Smooth muscle cell of the brain vasculature (primary cell): ENCODE results near the gene RMI2.
"Not testable (repeated sequence)": the region's sequence is repeated elsewhere in the genome, so short reads cannot be mapped to it uniquely, and the experiment has no call there.

ENCODE experiments used
- DNase-seq: peaks from one replicate; pipeline ENCODE4 v3.0.0-alpha.2; 2012; ENCODE audit warnings: low read depth, low spot score

Gene RMI2

GRCh38 chr16:11354733-11355574 is 9.7 kb downstream of the RMI2 start:
- DNase-seq, result no peak

- no peak for DNase-seq
Observed at GRCh38 chr16:11355862-11356261, 10.6 kb downstream of the RMI2 start.

- no peak for DNase-seq
Observed at GRCh38 chr16:11356573-11357331, 11.5 kb downstream of the RMI2 start.

GRCh38 chr16:11358531-11358930 is 13.3 kb downstream of the RMI2 start:
- DNase-seq, result no peak

GRCh38 chr16:11359370-11359769 is 14.1 kb downstream of the RMI2 start:
- no peak for DNase-seq

GRCh38 chr16:11360641-11361373 is 15.5 kb downstream of the RMI2 start:
- DNase-seq, result no peak

GRCh38 chr16:11361701-11362451 is 16.6 kb downstream of the RMI2 start:
- no peak for DNase-seq

- DNase-seq, result no peak
Observed at GRCh38 chr16:11363927-11364258, 18.6 kb downstream of the RMI2 start.

- DNase-seq, result no peak
Observed at GRCh38 chr16:11367483-11367906, 22.2 kb downstream of the RMI2 start.

- no peak for DNase-seq
Observed at GRCh38 chr16:11370084-11370931, 25.0 kb downstream of the RMI2 start.

GRCh38 chr16:11370932-11371279 is 25.6 kb downstream of the RMI2 start:
- DNase-seq, result not testable (repeated sequence)

GRCh38 chr16:11372073-11372828 is 27.0 kb downstream of the RMI2 start:
- no peak for DNase-seq

GRCh38 chr16:11372829-11373306 is 27.6 kb downstream of the RMI2 start:
- DNase-seq, result no peak

GRCh38 chr16:11374255-11374654 is 29.0 kb downstream of the RMI2 start:
- DNase-seq, result no peak

GRCh38 chr16:11377154-11377553 is 31.9 kb downstream of the RMI2 start:
- DNase-seq, result no peak

GRCh38 chr16:11378951-11379350 is 33.7 kb downstream of the RMI2 start:
- DNase-seq, result not testable (repeated sequence)

GRCh38 chr16:11379420-11379819 is 34.2 kb downstream of the RMI2 start:
- DNase-seq, result no peak

- no peak for DNase-seq
Observed at GRCh38 chr16:11380836-11381235, 35.6 kb downstream of the RMI2 start.

- no peak for DNase-seq
Observed at GRCh38 chr16:11383481-11384183, 38.4 kb downstream of the RMI2 start.
